SK-N-MC (cell line): Measurements from ENCODE around the gene TRIM44.

Source experiments
- EZH2 ChIP-seq: fragments of 200-600 bp; sonication (generic); IDR thresholded peaks from one replicate; pipeline ENCODE4 v1.6.1; 2017; ENCODE audit warnings: antibody characterized with exemption
- POLR2AphosphoS5 ChIP-seq: IDR thresholded peaks from 2 replicates; pipeline ENCODE4 v1.6.1; 2012; ENCODE audit warnings: mild to moderate bottlenecking, low read depth, low read length, borderline replicate concordance

DNA sequence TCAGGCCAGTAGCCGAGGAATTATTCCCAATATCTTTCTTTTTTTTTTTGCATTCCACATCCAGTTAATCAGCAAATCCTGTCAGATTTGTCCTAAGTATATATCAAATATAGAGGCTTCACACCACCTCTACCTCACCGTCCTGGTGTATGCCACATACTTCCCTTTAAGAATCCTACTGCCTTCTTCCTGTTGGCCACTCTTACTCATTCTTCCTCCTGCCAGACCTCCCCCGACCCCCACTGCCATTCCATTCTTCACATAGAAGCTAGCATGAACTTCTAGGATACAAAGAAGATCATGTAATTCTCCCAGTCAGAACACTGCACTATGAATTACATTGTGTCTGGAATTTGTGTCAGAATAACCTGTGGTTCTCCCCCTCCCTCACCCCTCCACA lies 89.5 kb downstream of the TRIM44 start:
- no peak for TF ChIP-seq EZH2
- no peak for TF ChIP-seq POLR2AphosphoS5
